Fibroblast of skin of left quadriceps (primary cell): ENCODE data around the gene SLC39A5.

Source experiments
- DNase-seq, 2 experiments: peaks; one replicate each; pipeline ENCODE4 v3.0.0-alpha.2; 2013; ENCODE audit warnings: low read depth in 2 of 2

The SLC39A5 gene

DNA sequence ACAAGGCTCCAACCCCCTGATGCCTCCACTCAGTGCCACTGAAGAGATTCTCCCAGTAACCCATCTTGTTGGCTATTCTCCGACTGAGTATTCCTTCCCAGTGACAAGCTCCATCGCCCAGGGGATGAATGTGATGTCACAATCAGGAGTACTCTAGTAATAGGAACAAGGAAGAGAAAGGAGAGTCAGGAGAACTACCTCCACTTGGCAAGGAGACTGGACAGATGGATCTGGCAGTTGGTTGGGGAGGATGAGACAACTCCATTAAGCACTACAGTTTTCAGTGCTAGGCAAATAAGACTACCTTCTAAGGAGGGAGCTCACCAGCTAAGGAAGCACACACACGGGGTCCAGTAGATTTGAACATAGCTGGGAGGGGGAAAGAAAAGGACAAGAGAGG, 13.4 kb upstream of the SLC39A5 start:
- DNase-seq, result no peak

DNA sequence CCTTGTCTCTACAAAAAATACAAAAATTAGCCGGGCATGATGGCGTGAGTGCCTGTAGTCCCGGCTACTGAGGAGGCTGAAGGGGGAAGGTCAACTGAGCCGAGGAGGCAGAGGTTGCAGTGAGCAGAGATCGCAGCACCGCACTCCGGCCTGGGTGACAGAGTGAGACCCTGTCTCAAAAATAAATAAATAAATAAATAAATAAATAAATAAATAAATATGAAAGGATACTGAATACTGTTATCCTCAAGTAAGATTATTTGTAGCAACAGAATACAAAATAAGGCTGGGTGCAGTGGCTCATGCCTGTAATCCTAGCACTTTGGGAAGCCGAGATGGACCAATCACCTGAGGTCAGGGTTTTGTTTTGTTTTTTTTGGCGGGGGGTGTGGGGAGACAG, 10.0 kb upstream of the SLC39A5 start:
- no peak for DNase-seq

DNA sequence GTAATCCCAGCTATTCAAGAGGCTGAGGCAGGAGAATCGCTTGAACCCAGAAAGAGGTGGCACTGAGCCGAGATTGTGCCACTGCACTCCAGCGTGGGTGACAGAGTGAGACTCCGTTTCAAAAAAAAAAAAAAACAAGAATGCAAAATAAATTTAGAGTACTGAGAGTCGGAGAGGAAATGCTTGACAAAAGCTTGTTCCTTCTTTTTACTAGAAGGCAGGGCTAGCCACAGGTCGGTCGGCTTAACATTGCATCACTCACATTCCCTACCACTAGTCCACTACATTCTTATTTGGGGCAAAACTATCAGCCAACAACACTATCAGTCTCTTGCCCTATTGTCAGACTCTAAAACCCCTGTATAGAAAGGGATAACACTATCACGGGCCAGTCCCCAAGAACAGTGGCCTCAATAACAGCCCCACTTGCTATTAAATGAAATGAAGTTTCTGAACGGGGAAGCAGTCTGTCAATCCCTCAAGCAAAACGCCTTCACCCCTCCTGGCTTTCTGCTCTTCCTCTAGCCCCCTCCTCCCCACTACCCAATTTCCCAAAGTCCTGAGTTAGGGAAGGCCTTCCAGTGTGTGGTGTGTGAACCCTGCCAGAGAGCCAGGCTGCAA, 9.1 kb upstream of the SLC39A5 start:
- DNase-seq, result peak in 1 of 2 experiments; percentile 20

DNA sequence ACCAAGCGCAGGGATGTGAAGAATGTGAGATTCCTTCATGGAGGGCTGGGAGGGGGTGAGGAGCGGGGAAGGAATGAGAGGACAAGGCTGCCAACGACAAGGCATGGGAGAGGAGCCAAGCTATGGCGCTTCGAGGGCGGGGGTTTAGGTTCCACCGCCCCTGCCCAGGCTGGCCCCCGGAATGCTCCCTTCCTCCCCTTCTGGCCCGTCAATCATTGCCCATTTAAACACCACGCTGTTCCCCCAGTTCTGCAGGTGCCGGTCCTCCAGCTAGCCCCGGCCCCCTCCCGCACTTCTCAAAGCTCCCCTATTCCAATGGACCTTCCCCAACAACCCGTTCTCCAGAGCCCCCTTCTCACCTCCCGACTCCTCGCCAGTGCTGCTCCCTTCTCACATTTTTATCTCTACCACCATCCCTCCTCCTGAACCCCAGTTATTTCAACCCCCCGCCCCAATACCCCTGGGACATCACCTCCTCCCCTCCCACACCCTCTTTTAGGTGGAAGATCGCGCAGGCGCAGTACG, 8.6 kb upstream of the SLC39A5 start:
- peak; percentile 62 to 63 for DNase-seq

DNA sequence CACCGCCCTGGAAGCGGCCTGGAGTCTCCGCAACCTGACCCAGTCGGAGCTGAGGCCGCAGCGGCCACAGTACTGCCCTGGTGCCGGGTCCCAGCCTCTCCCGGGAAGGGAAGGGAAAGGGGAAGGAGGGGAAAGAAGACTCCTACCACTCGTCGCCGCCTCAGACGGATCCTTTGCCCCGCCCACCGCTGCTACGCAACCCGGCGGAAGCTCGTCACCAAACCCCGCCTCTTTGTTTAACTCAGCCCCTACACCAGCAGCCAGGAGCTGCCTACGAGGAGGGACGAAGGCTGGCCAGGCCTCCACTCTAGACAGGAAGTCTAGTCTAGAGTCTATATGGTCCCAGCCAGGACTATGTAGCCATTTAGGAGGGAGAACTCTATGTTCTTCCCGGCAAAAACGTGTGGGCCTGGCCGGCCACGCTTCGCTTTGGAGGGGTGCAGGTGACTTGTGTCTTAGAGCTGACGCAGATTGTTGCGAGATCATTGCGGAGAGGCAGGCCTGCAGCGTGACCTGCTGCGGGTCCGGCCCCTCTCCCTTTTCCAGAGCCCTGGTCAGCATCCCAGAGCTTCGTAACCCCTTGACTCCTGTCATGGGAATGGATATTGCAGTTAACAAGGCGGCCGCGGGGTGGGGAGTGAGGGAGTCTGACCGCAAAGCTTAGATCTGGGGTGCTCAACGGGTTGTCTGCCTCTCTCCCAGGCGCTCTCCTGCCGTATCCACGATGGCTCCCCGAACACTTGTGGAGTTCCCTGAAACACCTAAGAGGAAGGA, 7.9 kb upstream of the SLC39A5 start, which contains the start of gene RNF41:
TSS of gene RNF41 (minus strand) at position 166 of the 774 bp plus-strand sequence. CDS start 7,875 bp downstream, outside the sequence.
- DNase-seq, result peak; percentile 92 to 93

DNA sequence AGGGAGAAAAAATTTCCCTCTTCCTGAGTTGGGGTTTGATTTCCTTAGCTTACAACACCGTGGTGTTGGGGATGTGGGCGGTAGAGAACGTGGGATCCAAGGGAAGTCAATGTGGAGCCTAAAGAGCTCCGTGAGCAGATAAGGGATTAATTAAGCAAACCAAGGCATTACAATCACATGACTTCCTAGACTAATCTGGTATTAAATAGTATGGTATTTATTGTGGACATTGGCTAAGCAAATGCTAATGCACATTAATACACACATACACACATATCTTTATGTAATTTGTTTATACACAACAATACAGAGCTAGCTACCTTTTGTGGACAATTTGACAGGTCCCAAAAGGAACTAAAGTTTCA, 7.3 kb upstream of the SLC39A5 start:
- DNase-seq, result no peak

DNA sequence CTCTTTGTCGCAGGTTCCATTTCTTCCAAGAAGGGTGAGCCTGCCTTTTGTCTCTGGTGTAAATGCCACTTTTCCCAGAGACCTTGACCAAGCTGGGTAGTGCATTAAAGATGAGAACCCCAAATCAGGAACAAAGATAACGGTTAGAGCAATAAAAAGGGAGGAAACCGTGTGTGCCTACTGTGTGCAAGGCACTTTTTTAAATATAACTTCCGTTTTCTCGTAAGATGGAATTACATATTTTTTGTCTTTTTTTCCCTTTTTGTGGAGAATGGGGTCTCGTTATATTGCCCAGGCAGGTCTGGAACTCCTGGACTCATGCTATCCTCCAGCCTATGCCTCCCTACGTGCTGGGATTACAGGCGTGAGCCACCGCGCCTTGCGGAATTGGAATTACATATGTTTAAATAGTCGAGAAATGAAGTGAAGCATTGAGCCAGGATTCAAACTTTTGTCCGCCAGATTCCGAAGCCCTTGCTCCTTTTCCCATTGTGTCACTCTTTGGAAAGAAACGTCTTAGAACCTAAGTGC, 6.2 kb upstream of the SLC39A5 start:
- DNase-seq, result no peak

DNA sequence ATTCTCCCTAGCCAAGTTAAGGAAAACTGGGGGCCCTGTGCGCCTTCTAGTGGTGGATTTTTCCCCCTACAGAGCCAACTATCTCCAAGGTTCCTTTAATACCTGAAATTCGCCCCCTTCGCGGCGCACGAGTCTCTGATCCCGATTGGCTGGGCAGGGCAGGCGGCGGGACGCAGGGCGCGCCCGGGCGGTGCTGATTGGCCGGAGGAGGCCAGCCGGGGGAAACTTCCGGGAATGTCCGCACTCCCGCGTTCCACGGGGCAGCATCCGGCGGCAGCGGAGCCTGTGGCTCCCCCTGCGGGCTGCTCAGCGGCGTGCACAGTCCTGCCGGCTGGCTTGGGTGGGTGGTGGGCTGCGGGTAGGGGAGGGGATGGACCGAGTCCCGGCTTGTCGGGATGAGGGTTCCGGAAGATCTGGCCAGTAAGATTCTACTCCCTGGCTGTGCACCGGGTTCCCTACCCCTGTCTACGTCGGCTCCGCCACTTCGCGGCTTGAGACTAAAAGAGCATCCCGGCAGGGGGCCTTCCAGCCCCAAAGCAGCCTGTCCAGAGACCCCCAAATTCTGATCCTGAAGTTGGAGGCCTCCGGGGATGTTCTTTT, 5.6 kb upstream of the SLC39A5 start, which contains the start of gene NABP2:
TSS of gene NABP2 (plus strand) at position 241 of the 600 bp plus-strand sequence. CDS start 515 bp downstream, outside the sequence.
- peak; percentile 97 for DNase-seq

DNA sequence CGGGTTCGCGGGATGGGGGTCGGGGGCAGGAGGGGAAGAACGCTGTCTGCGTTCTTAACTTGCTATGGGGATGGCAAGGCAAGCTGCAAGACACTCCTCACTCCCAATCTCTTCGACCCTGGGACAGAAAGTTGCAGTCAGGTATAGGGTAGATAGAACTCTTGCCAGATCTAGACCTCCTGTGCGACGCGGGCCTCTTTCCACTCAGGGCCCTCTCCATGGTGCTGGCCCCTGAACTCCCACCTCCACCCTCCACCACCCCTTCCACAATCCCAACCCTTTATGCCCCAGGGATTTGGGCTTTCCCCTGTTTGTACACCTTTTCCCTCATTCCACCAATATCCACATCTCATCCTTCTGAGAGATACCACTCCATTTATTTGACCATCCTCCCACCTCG, 4.9 kb upstream of the SLC39A5 start:
- DNase-seq, result no peak

DNA sequence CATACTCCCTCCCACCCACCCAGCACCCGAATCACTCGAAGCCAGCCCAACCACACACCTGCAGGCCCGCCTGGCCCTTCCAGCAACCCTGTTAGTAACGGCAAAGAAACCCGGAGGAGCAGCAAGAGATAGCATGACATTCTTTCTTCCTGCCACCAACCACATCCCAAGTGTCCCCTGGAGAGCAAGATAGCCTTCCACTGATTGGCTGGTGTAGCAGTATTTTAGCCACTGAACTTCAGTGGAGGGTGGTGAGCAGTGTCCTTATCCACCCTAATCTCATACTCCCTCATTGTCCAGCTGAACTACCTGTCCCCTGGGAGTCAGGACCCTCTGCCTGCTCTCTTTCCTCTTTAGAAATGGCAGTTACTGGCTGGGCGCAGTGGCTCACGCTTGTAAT, 769 bp upstream of the SLC39A5 start:
- no peak for DNase-seq

DNA sequence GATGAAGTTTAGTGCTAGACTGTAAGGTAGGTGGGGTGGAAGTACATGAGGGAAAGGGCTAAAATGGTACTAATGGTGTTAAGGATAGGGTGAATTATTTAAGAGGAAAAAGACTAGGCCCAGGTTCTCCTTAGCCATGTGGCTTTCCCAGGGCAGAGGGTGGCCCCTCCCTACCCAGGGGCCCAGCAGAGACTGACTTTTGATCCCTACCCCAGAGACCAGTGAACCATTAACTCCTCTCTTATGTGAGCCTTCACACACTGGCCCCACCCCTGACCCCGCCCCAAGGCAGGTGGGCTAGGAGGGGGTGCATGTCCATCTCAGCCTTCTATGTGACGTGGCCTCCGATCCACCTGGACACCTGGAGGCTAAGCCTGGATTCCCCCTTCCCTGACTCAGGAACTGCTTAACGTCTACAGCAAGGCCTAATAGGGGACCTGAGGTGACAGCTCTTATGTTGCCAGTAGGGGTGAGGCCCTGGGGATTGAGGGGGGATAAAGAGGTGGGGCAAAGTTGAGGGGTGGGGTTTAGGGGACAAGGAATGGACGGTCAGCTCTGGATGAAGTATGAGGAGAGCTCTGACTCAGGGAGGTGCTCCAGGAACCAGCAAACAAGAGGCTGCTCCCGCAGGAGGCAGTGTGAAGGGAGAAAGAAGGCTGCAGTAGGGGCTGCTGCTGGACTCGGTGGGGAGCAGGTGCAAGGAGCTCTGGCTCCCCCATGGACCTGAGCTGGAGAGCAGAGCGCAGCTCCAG, 757 bp downstream of the SLC39A5 start:
- DNase-seq, result no peak

DNA sequence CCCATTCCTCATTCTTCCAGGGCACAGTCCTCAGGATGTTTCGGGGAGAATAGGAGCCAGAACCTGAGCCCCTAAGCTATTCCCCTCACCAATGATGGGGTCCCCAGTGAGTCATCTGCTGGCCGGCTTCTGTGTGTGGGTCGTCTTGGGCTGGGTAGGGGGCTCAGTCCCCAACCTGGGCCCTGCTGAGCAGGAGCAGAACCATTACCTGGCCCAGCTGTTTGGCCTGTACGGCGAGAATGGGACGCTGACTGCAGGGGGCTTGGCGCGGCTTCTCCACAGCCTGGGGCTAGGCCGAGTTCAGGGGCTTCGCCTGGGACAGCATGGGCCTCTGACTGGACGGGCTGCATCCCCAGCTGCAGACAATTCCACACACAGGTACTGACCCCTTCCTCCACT, 1.3 kb downstream of the SLC39A5 start:
- no peak for DNase-seq

DNA sequence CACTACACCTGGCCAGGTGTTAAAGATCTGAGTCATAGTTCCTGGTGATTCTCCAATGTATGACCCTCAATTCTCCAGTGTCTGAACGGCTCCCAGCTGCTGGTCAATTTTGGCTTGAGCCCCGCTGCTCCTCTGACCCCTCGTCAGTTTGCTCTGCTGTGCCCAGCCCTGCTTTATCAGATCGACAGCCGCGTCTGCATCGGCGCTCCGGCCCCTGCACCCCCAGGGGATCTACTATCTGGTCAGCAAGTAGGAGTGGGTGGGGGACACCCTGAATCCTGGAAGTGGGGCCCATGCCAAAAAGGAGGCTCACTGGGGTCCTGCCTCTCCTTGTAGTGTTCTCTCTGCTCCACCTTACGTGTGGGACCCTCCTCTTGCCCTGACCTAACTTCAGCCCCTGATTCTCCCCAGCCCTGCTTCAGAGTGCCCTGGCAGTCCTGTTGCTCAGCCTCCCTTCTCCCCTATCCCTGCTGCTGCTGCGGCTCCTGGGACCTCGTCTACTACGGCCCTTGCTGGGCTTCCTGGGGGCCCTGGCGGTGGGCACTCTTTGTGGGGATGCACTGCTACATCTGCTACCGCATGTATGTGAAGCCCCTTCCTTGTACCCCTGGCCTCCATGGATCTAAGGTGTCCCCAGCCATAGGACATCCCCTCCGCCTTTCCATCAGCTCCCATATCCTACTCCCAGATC, 5.0 kb downstream of the SLC39A5 start:
- DNase-seq, result no peak

DNA sequence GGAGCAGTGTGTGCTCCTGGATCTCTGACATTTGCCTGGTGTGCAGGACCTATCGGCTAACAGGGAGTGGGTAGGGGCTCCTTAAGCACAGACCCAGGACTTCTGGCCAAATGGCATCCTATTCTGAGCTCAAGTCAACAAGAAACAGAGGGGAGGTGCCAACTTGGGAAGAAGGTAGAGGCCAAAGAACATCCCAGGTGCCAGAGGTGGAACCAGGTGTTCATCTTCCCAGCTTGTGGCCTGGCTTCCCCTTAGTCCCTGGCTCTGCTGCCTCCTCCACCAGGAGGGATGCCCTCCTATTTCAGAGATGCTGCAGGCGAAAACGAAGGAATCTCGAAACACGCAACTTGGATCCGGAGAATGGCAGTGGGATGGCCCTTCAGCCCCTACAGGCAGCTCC, 6.2 kb downstream of the SLC39A5 start:
- DNase-seq, result no peak

DNA sequence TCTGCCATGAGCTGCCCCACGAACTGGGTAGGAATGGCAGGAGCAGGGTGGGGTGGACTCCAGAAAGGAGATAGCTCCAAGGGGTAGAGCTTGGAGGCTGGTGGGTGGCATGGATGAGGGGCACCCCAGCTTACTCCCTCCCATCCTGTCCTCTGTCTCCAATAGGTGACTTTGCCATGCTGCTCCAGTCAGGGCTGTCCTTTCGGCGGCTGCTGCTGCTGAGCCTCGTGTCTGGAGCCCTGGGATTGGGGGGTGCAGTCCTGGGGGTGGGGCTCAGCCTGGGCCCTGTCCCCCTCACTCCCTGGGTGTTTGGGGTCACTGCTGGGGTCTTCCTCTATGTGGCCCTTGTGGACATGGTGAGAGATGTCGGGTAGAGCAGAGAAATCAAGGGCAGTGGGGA, 7.1 kb downstream of the SLC39A5 start:
- DNase-seq, result no peak

DNA sequence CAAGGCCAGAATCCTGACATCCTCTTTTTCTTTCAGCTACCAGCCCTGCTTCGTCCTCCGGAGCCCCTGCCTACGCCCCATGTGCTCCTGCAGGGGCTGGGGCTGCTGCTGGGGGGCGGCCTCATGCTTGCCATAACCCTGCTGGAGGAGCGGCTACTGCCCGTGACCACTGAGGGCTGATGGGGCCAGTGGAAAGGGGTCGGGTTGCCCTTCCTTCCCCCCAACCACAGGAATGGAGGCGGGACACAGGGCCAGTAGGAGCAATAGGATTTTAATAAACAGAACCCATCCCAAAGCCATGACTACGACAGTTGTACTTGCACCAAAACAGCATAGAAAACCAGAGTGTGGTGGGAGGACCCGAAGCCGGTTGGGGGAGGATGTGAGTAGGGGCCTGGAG, 7.7 kb downstream of the SLC39A5 start:
- DNase-seq, result no peak

DNA sequence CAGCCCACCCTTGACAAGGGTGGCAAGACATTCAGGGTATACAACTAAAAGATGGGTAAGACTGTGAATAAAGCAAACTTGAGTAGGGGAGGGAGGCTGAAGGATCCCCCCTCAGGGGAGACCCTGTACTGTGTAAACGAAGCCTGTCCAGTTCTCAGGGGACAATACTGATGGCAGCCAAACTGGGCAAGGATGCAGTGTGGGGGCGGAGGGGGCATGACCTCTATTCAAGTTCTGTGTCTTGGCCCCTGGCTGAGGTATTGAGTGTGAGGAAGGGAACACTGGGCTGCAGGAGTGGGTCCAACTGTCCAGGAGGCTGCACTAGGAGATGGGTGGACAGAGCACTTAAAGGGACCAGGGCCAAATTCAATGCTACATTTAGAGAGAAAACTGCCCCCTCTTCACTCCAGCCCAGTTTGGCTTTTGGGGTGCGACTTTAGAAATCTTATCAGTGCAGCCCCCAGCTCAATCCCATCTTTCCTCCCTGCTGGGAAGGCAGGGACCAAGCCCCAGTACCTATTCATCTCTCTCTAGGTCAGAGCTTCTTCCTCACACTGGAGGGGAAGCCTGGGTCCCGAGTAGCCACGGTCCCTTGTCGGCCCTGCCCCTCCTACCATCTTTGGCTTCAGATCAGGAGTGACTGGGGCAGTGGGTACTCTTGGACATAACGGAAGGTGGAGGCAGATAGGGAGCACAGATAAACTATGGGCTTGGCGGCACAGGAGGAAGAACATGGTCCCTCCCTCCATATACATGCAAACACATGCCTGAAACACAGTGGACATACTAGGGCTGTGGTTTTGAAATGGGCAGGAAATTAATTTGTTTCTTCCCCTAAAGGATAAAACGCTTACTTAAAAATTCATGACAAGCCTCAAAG, 11.8 kb downstream of the SLC39A5 start:
- no peak for DNase-seq

DNA sequence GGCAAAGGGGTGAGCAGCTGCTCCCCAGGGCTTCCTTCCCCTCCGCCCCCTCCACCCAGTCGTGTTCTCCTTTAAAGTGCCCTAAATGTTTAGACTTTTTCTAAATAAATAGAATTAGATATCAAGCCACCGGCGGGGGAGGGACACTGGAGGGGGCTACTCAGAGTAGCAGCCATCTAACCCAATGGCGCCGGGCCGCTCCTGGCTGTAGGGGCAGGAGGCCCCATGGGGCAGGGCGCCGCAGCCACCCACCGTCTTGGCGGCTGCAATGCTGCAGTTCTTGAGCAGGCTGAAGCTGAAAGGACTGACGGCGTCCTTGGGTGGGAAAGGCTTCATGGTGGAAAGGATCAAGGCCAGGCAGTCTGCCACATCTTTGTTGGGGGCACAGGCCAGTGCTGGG, 13.1 kb downstream of the SLC39A5 start:
- DNase-seq, result no peak

DNA sequence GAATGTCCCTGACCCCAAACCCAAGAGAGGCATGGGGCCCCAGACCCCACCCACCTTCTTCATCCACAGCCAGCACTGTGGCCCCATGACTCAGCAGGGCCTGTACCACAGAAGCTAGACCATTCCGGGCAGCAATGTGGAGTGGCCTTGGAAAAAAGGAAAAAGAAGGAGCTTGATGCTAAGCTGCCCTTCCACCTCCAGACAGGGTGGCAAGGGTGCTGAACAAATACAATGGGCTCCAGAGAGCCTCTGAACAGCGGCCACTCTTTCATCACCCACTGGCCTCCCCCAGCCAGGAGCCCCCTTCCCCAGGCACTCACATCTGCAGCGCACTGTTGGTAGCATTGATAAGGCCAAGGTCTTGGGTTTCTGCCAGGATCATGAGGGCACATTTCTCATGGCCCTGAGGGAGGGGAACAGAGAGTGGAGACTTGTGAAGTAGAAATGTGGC, 13.9 kb downstream of the SLC39A5 start:
- no peak for DNase-seq

DNA sequence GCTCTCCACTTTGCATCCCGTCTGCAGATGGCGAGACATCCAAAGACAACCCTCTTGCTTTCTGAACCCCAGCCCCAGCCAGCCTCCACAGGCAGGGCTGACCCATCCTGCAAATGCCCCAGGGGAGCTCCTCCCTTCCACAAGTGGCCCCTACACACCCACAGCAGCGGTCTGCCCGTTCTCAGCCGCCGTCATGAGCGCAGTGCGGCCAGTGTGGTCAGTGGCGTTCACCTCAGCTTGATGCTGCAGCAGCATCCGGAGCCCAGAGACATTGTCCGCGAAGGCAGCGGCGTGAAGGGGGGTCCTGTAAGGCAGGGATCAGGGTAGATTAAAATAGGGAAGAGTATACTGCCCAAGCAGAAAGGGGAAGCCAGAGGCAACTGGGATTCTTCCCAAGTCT, 14.6 kb downstream of the SLC39A5 start:
- no peak for DNase-seq
